Naive thymus-derived CD8-positive, alpha-beta T cell (primary cell): ENCODE results near the gene GOLGA2. TPM values are rescaled to one million over a fixed set of nuclear protein-coding genes. Genes with fewer than 3 reads are reported as not detected.
A peak's percentile ranks its signal among the peaks of the same experiment; 100 is the strongest.

Experiments used
- ATAC-seq, 2 donors: fragments of 150-1000 bp; cut with Tn5 transposase in 1 of 2; sonication (Bioruptor Pico), chemical (Tn5 transposase) in 1 of 2; 1 replicate in 1 of 2; 2 replicates in 1 of 2; pipeline ENCODE4 v1.10.0; 2021; ENCODE audit warnings: mild to moderate bottlenecking in 2 of 2, moderate library complexity in 2 of 2
- POLR2A ChIA-PET: fragments of 350-600 bp; sonication (Branson Sonifier 250); formaldehyde crosslinking; loops from one replicate; lab custom pipeline; 2021; ENCODE audit warnings: antibody characterized with exemption; lab: Charles Lee
- DNase-seq, 10 donors: peaks; one replicate each; pipeline versions ENCODE4 v3.0.0 to v3.0.0-alpha.2; 2020 to 2022
- H3K27ac Mint-ChIP-seq, 10 donors: one replicate each; pipeline ENCODE4 v1.8.0; 2020 to 2022; ENCODE audit warnings: mild to moderate bottlenecking in 10 of 10, mixed read lengths in 10 of 10, moderate library complexity in 4 of 10, inconsistent platforms in 1 of 10
- H3K27me3 Mint-ChIP-seq, 5 donors: one replicate each; pipeline ENCODE4 v1.8.0; 2021 to 2022; ENCODE audit warnings: mixed read lengths in 5 of 5
- H3K36me3 Mint-ChIP-seq, 3 donors: one replicate each; pipeline ENCODE4 v1.8.0; 2020 to 2022; ENCODE audit warnings: mixed read lengths in 3 of 3, mild to moderate bottlenecking in 2 of 3, inconsistent platforms in 1 of 3
- H3K4me1 Mint-ChIP-seq, 4 donors: one replicate each; pipeline ENCODE4 v1.8.0; 2021 to 2022; ENCODE audit warnings: mixed read lengths in 4 of 4
- H3K4me3 Mint-ChIP-seq, 10 donors: one replicate each; pipeline ENCODE4 v1.8.0; 2020 to 2022; ENCODE audit warnings: mild to moderate bottlenecking in 10 of 10, mixed read lengths in 10 of 10, moderate library complexity in 6 of 10, inconsistent platforms in 1 of 10
- H3K9me3 Mint-ChIP-seq, 9 donors: one replicate each; pipeline ENCODE4 v1.8.0; 2020 to 2022; ENCODE audit warnings: mixed read lengths in 9 of 9, mild to moderate bottlenecking in 3 of 9, inconsistent platforms in 1 of 9, moderate library complexity in 1 of 9
- polyA plus RNA-seq, 3 donors: library from polyadenylated mRNA; unstranded; fragments of 300-500 nt; fragmentation: Illumina TruSeq; gene quantifications; one replicate each; pipeline ENCODE4 v1.2.3, GENCODE V29; 2021
- total RNA-seq, 8 experiments: library from RNA in 2 of 8; stranded (reverse) in 2 of 8; gene quantifications; one replicate each; pipeline ENCODE4 v1.2.3 and lab custom pipeline; 2021 to 2026

Gene GOLGA2
- total and polyA plus RNA-seq, 5 experiments from 2014 or later = 4.7 to 64.7 (median 7.4) TPM

DNA sequence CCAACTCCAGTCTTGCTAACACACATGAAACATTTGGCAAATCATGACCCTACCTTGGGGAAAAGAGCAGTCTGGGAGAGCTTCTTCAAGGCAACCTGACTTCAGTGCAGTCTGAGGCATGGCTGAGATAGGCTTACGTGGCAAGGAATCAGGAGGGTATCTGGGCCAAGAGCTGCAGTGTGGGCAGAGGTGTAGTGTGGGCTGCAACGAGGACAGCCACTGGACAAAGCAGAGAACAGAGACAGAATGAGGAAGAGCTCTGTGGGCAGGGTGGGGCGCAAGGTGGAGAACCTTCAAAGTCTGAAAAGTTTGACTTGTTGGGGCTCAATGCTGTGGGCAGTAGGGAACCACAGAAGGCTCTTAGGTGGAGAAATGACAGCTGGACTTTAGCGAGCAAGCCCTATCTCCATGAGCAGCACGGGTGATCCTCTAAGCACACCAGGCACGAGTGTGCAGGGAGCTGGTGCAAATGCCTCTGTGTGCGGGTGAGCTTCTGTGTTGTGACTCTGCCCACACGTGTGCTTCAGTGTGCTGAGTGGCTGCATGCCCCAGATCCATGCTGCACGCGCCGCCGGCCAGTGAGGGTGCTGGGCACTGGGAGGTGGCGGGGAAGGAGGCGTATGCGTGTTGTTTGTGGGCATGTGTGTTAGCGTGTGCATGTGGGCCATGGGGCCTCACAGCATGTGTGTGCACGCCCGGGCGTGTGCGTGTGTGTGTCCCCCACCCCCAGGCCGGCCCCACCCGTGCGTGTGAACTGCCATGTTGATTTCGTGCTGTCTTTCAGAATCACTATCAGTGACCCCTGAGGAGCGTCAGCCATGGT is 23.3 kb downstream of the GOLGA2 start:
- H3K4me1 Mint-ChIP-seq = peaks cover 10 to 23% (median 17%) of the 10 kb centered on the region in 4 donors

DNA sequence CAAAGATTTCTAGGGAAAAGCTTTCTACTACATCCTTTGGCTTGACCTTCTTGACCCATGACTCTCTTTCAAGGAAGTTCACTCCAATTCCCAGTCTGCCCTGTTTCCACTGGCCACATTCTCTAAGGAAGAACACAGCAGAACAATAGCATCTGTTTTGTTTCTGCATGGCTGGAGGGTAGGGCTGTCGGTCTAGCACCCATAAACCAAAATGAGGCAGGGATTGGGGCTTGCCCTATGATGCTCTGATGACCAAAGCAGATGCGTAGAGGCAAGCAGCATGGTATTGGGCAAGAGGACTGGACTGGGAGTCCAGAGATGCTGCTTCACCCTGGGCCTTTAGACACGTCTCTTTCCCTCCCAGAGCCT is 24.1 kb downstream of the GOLGA2 start:
- DNase-seq = no peak
- Mint-ChIP-seq H3K36me3 (peaks cover 0 to 7% (median 0%) of the 10 kb centered on the region in 3 donors), H3K27me3 (peaks cover 0 to 4% (median 3%) of the 10 kb centered on the region in 5 donors), H3K4me1 (peaks cover 11 to 23% (median 17%) of the 10 kb centered on the region in 4 donors), H3K9me3 (no peaks in the 10 kb centered on the region), H3K27ac (peak overlapping the region in 6 of 10 donors; percentile 21 to 48 (median 32)), H3K4me3 (peak overlapping the region; percentile 32 to 89 (median 62))
- POLR2A ChIA-PET = interaction anchor here (1.0 kb wide), 1 partner anchor 60 kb away, joined by 3 read pairs; the partner anchor contains the start of gene CIZ1
- no peak for ATAC-seq

More for the DNA sequence above, 23.3 kb downstream of the GOLGA2 start:
- Mint-ChIP-seq H3K27me3 (peaks cover 0 to 4% (median 3%) of the 10 kb centered on the region in 5 donors), H3K4me3 (peak overlapping the region in 4 of 10 donors; percentile 1 to 87 (median 62)), H3K9me3 (no peaks in the 10 kb centered on the region), H3K27ac (peak overlapping the region in 2 of 10 donors; percentile 17 to 53), H3K36me3 (peaks cover 0 to 14% (median 1%) of the 10 kb centered on the region in 3 donors)
- no peak for ATAC-seq
- POLR2A ChIA-PET = interaction anchor here (0.6 to 1.0 kb wide), 2 partner anchors 61 to 509 kb away, joined by 3 to 5 read pairs; partner anchors contain the start of gene CIZ1
- no peak for DNase-seq

DNA sequence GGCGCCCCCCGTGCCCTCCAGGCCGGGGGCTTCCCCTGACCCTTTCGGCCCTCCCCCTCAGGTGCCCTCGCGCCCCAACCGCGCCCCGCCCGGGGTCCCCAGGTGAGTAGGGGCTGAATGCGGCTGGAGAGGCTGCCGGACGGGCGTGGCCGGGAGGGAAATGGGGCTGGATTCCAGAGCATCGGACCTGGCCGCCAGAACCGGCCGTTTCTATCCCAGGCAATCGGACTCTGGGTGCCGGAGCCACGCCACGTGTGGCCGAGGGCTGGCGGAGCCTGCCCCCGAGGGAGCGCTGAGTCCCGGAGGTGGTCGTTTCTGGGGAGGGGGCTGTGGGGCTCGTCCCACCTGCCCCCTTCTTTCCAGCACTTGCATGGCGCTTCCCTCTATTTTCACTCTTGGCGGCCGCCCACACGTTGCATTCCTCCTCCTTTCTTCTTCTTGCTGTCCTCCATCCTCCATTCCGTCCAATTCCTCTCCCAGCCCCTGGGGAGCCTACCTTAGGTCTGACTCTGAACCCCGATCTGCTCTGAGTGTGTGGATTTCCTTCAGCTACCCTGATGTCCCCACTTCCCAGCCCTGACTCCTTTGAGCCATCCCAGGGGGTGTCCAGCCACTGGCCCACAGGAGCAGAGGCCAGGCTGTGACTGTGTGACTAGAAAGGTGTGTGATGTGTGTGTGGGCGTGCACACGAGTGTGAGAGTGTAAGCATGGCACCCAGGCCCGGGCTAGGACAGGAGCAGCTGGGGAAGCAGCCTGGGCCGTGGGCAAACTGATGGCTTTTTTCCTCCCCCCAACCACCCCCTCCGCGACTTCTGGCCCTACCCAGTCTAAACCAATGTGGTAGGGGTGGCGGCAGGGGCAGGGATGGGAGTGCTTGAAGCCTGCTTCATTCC is 24.7 kb downstream of the GOLGA2 start:
- DNase-seq (no peak), ATAC-seq (no peak)
- peaks cover 11 to 25% (median 17%) of the 10 kb centered on the region in 4 donors for H3K4me1 Mint-ChIP-seq
- H3K27me3 Mint-ChIP-seq = peaks cover 0 to 4% (median 3%) of the 10 kb centered on the region in 5 donors
- peaks cover 0 to 6% (median 0%) of the 10 kb centered on the region in 3 donors for H3K36me3 Mint-ChIP-seq
- H3K9me3 Mint-ChIP-seq = no peaks in the 10 kb centered on the region
- POLR2A ChIA-PET = interaction anchor here (0.7 to 2.3 kb wide), 7 partner anchors 25 to 829 kb away, joined by 3 to 14 read pairs (median 4); partner anchors contain the start of genes GOLGA2, ODF2, SWI5 and URM1
- peak overlapping the region; percentile 62 to 89 (median 86) for H3K4me3 Mint-ChIP-seq
- peak overlapping the region in 6 of 10 donors; percentile 65 to 93 (median 72) for H3K27ac Mint-ChIP-seq

DNA sequence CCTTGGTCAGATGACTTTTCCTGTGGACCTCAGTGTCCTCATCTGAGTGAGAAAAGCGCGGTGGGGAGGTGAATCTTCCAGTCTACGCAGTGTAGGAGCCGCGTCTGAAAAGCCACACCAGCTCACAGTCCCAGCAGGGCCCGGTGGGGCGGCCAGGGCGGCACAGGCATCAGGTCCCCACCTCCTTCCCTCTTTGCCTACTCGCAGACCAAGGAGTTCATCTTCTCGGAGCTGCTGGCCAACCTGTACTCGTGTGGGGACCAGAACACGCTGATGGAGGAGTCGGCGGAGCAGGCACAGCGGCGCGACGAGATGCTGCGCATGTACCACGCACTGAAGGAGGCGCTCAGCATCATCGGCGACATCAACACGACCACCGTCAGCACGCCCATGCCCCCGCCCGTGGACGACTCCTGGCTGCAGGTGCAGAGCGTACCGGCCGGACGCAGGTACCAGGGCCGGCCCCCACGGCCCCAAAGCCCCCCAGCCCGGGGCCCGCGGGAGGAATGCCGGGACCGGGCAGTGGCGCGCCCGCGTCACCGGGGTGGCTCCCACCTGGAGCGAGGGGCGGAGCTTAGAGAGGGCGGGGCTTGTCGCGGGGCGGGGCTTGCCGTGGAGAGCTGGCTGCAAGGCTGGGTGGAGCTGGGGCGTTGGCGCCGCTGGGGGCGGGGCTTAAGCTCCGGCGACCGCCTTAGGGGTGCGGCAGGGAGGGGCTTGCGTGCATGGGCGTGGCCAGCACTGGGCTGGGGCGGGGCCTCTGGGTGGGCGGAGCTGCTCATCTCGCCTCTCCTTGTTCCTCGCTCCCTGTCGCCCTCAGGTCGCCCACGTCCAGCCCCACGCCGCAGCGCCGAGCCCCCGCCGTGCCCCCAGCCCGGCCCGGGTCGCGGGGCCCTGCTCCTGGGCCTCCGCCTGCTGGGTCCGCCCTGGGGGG is 25.6 kb downstream of the GOLGA2 start:
- DNase-seq (peak; percentile 94 to 100 (median 99)), ATAC-seq (peak; percentile 88 to 89)
- Mint-ChIP-seq H3K9me3 (no peaks in the 10 kb centered on the region), H3K27me3 (peaks cover 0 to 8% (median 4%) of the 10 kb centered on the region in 5 donors), H3K4me3 (peak overlapping the region; percentile 81 to 94 (median 88)), H3K36me3 (peaks cover 0 to 1% (median 0%) of the 10 kb centered on the region in 3 donors), H3K4me1 (peaks cover 16 to 34% (median 23%) of the 10 kb centered on the region in 4 donors), H3K27ac (peak overlapping the region; percentile 77 to 99 (median 97))
- POLR2A ChIA-PET = interaction anchor here (0.6 to 2.3 kb wide), 13 partner anchors 10 to 1392 kb away, joined by 3 to 14 read pairs (median 4); partner anchors contain the start of genes ASB6, GOLGA2, ODF2 and SWI5

DNA sequence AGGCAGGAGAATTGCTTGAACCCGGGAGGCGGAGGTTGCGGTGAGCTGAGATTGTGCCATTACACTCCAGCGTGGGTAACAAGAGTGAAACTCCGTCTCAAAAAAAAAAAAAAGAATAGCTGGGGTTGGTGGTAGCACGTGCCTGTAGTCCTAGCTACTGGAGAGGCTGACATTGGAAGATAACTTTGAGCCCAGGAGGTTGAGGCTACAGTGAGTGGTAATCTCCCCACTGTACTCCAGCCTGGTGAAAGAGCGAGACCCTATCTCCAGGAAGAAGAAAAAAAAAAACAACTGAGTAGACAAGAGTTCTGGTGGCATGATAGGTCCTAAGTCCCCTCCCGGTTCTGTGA is 26.3 kb downstream of the GOLGA2 start:
- ATAC-seq = no peak
- Mint-ChIP-seq H3K4me3 (peak overlapping the region; percentile 81 to 94 (median 88)), H3K9me3 (no peaks in the 10 kb centered on the region), H3K36me3 (no peaks in the 10 kb centered on the region), H3K27ac (peak overlapping the region; percentile 77 to 99 (median 97)), H3K27me3 (peaks cover under 1 to 8% (median 4%) of the 10 kb centered on the region in 5 donors), H3K4me1 (peaks cover 16 to 35% (median 22%) of the 10 kb centered on the region in 4 donors)
- POLR2A ChIA-PET = interaction anchor here (0.6 to 2.3 kb wide), 9 partner anchors 9 to 1393 kb away, joined by 3 to 14 read pairs (median 4); partner anchors contain the start of genes ASB6, GOLGA2, SWI5 and URM1
- no peak for DNase-seq

DNA sequence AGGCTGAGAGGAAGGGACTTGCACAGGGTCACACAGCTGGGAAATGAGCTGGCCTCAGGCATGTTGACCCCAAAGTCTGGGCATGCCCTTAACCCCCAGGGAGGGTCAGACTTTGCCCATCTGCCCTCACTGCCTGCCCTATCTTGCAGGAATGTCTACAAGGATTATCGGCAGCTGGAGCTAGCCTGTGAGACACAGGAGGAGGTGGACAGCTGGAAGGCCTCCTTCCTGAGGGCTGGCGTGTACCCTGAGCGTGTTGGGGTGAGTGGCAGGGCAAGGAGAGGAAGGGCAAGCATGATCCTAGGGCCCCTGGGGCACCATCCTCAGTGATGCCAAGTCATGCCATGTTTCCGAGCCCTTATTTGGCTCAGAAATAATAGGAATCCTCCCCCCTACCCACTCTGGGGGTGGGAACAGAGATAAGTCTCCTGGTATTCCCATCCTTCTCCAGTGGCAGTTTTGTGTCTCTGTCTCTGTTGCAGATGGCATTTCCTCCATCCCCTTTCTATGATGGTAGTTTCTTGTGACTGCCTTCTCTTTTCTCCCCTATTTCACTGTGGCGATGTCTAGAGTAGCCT is 28.5 kb downstream of the GOLGA2 start:
- DNase-seq = no peak
- Mint-ChIP-seq H3K4me1 (peaks cover 18 to 47% (median 31%) of the 10 kb centered on the region in 4 donors), H3K36me3 (no peaks in the 10 kb centered on the region), H3K9me3 (no peaks in the 10 kb centered on the region), H3K27me3 (peaks cover 10 to 22% (median 14%) of the 10 kb centered on the region in 5 donors), H3K4me3 (no peak overlapping the region), H3K27ac (peak overlapping the region in 5 of 10 donors; percentile 27 to 79 (median 47))
- POLR2A ChIA-PET = no interaction called here
- no peak for ATAC-seq

DNA sequence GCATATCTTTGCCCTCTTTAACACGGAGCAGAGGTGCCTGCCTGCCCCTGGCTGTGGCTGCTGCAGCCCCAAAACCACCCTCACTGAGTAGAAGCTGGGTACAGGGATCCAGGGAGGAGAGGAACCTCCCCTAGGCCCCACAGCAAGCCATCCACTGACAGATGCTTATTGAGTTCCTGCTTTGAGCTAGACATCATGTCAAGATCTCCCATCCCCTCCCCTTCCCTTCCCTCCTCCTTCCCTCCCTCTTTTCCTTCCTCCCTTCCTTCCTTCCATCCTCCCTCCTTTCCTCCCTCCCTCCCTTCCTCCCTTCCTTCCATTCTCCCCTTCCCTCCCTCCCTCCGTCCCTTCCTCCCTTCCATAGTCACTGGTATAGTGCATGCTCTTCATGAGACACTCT is 29.3 kb downstream of the GOLGA2 start:
- ATAC-seq (no peak), DNase-seq (no peak)
- Mint-ChIP-seq H3K4me3 (no peak overlapping the region), H3K27me3 (peaks cover 10 to 30% (median 16%) of the 10 kb centered on the region in 5 donors), H3K4me1 (peaks cover 13 to 41% (median 25%) of the 10 kb centered on the region in 4 donors), H3K36me3 (no peaks in the 10 kb centered on the region), H3K9me3 (no peaks in the 10 kb centered on the region), H3K27ac (peak overlapping the region in 2 of 10 donors; percentile 38 to 72)
- POLR2A ChIA-PET = no interaction called here

DNA sequence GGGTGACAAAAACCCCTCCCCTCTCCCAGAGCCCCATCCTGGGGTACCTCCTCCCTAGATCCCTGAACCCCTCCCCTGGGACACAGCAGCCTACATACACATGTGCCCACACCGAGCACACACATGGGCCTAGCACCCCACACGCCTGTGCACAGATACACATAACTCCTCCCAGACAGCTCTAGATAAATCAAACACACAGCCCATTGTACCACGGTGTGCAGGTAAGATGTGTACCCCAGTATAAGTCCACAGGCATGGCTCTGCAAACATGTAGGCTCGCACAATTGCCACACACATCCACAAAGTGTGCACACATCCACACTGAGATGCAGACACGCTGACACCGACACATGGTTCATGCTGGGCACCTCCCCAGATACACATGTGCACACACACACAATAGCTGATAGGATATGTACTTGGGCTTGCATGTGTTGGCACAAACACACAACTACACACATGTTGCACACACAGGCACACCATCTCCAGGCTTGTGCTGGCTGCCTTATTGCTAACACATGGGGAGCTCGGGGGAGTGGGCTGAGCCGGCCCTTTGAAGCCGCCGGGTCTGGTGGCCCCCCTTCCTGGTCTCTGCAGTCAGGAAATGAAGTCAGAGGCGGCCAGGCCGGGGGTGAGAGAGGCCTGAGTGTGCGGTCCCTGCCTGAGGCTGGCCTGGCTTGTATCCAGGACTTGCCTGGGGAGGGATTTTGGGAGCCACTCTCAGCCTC is 30.2 kb downstream of the GOLGA2 start:
- ATAC-seq (no peak), DNase-seq (no peak)
- H3K27me3 Mint-ChIP-seq = peaks cover 10 to 36% (median 18%) of the 10 kb centered on the region in 5 donors
- H3K4me3 Mint-ChIP-seq = peak overlapping the region in 2 of 10 donors; percentile 10 to 29
- H3K36me3 Mint-ChIP-seq = no peaks in the 10 kb centered on the region
- peak overlapping the region in 4 of 10 donors; percentile 1 to 83 (median 44) for H3K27ac Mint-ChIP-seq
- H3K4me1 Mint-ChIP-seq = peaks cover 10 to 34% (median 22%) of the 10 kb centered on the region in 4 donors
- POLR2A ChIA-PET = interaction anchor here (0.6 to 0.7 kb wide), 2 partner anchors 103 to 133 kb away, joined by 3 to 8 read pairs; no protein-coding TSS in a partner anchor
- H3K9me3 Mint-ChIP-seq = no peaks in the 10 kb centered on the region

DNA sequence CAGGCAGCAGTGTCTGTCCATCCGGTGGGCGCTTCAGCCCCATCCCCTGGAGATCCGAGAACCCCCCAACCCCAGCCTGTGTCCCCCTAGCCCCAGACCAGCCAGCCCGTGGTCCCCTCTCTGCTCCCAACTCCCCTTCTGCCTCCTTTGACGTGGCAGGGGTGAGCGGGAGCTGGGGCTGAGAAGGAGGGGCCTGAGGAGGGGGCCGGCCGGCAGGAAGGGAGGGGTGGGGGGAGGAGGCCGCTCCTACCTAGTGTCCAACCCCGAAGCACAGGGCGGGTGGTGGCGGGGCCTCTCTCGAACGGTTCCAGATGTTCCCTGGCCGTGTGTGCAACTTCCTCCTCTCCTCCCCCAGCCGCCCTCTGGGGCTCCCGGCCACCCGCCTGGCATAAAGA is 31.0 kb downstream of the GOLGA2 start:
- H3K27ac Mint-ChIP-seq = no peak overlapping the region
- H3K4me1 Mint-ChIP-seq = peaks cover 10 to 31% (median 19%) of the 10 kb centered on the region in 4 donors
- no peaks in the 10 kb centered on the region for H3K36me3 Mint-ChIP-seq
- H3K27me3 Mint-ChIP-seq = peaks cover 10 to 41% (median 18%) of the 10 kb centered on the region in 5 donors
- no peaks in the 10 kb centered on the region for H3K9me3 Mint-ChIP-seq
- no peak overlapping the region for H3K4me3 Mint-ChIP-seq
- POLR2A ChIA-PET = interaction anchor here (0.6 to 0.7 kb wide), 3 partner anchors 42 to 134 kb away, joined by 3 to 8 read pairs (median 4); no protein-coding TSS in a partner anchor
- DNase-seq (no peak), ATAC-seq (no peak)
